Measurements from ENCODE around the gene CHTOP.

CHTOP gene

GRCh38 chr1:153693466-153693865 lies 59.6 kb downstream of the CHTOP start:
- CTCF ChIA-PET, result interaction anchor here (1.3 to 1.4 kb wide), 2 partner anchors 10 to 16 kb away, joined by 4 read pairs; no protein-coding TSS in a partner anchor
- POLR2A ChIA-PET, result no interaction called here

More at GRCh38 chr1:153693466-153693865, 59.6 kb downstream of the CHTOP start:
- DNase-seq (ENCODE audit: low read depth, low spot score), result no peak
- no peak for TF ChIP-seq CTCF (IDR thresholded peaks at IDR 0.05; ENCODE audit: insufficient read depth, low read length, missing control alignments)
- no peak overlapping the region for H3K4me3 ChIP-seq (ENCODE audit: low read depth, low read length)
